ENCODE measurements around the gene TNNC1.

DNA sequence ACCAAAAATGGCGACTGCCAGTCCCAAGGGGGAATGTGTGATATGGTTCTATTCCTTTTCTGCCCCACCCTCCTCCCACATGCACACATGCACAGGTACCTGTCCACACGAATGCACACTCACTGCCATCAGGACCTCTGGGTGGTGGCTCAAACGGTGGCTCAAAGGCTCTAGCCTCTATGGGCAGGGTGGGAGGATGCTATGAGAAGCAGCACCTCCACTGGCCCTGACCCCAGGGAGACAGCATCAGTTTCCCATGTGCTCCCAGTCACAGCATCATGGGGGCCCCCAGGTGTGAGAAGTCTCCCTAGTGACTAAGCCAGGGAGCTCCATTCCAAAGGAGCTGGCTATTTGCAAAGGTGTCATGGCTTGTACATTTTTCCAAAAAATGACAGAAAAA is 24.8 kb downstream of the TNNC1 start:
- no peak for TF ChIP-seq POLR2A (IDR thresholded peaks at IDR 0.05)
- TF ChIP-seq, protein P1, sequence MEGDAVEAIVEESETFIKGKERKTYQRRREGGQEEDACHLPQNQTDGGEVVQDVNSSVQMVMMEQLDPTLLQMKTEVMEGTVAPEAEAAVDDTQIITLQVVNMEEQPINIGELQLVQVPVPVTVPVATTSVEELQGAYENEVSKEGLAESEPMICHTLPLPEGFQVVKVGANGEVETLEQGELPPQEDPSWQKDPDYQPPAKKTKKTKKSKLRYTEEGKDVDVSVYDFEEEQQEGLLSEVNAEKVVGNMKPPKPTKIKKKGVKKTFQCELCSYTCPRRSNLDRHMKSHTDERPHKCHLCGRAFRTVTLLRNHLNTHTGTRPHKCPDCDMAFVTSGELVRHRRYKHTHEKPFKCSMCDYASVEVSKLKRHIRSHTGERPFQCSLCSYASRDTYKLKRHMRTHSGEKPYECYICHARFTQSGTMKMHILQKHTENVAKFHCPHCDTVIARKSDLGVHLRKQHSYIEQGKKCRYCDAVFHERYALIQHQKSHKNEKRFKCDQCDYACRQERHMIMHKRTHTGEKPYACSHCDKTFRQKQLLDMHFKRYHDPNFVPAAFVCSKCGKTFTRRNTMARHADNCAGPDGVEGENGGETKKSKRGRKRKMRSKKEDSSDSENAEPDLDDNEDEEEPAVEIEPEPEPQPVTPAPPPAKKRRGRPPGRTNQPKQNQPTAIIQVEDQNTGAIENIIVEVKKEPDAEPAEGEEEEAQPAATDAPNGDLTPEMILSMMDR (IDR thresholded peaks at IDR 0.05) = no peak

All from adrenal gland (tissue), 5 donors.